ENCODE data around the gene CS. TPM values are rescaled to one million over a fixed set of nuclear protein-coding genes. Genes with fewer than 3 reads are reported as not detected.

CS gene
- total RNA-seq, 1 donor from 2014 or later, result 91.1 TPM

DNA sequence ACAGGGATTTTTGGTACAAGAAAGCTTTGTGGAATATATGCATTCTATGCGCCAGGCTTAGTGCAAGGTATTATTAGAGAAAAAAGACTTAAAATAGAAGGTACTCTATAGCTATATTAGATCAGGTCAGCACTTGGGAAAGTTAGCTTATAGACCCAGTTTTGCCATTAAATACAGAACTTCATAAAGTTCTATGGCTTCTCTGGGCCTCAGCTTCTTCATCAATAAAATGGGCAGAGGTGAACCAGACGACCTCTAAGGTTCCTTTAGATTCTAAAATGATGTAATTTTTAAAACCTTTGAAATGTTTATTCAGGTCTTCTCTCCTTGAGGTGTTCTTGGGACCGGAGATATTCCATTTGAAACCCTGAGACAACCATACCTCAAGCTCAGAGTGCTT lies 8.6 kb upstream of the CS start:
- peaks cover 14% of the 10 kb centered on the region for H3F3A ChIP-seq (ENCODE audit: low read depth)
- H3K36me3 ChIP-seq, result peaks cover 6% of the 10 kb centered on the region

DNA sequence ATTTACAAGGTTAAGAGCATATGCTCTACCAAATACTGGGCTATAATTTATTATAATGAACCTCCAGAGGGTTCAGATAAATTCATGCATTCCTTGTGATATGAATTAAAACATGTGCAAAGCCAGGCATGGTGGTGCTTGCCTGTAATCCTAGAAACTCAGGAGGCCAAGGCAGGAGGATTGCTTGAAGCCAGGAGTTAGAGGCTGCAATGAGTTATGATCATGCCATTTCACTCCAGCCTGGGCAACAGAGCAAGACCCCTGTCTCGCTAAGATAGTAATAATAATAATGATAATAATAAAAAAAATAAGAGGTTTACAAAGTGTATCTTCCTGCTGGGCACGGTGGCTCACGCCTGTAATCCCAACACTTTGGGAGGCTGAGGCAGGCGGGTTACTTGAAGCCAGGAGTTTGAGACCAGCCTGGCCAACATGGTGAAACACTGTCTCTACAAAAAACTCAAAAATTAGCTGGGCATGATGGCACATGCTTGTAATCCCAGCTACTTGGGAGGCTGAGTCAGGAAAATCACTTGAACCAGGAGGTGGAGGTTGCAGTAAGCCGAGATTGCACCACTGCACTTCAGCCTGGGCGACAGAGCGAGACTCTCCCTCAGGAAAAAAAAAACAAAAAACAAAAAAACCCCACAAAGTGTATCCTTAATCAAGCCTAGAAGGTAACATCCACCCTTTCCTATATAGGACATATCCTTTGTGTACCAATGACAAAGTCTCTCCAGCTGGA lies 7.3 kb upstream of the CS start:
- no peak for TF ChIP-seq EZH2 (IDR thresholded peaks at IDR 0.05)
- TF ChIP-seq, protein P1, sequence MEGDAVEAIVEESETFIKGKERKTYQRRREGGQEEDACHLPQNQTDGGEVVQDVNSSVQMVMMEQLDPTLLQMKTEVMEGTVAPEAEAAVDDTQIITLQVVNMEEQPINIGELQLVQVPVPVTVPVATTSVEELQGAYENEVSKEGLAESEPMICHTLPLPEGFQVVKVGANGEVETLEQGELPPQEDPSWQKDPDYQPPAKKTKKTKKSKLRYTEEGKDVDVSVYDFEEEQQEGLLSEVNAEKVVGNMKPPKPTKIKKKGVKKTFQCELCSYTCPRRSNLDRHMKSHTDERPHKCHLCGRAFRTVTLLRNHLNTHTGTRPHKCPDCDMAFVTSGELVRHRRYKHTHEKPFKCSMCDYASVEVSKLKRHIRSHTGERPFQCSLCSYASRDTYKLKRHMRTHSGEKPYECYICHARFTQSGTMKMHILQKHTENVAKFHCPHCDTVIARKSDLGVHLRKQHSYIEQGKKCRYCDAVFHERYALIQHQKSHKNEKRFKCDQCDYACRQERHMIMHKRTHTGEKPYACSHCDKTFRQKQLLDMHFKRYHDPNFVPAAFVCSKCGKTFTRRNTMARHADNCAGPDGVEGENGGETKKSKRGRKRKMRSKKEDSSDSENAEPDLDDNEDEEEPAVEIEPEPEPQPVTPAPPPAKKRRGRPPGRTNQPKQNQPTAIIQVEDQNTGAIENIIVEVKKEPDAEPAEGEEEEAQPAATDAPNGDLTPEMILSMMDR (IDR thresholded peaks at IDR 0.05), result no peak
- no peak for TF ChIP-seq EZH2phosphoT487 (IDR thresholded peaks at IDR 0.05)
- no peaks in the 10 kb centered on the region for H3K9me3 Mint-ChIP-seq
- H3K79me2 ChIP-seq (ENCODE audit: low read depth), result no peaks in the 10 kb centered on the region
- no peak for DNase-seq (ENCODE audit: low spot score)
- H3K27ac Mint-ChIP-seq, result no peak overlapping the region
- H3K4me1 Mint-ChIP-seq, result no peaks in the 10 kb centered on the region
- no peak overlapping the region for H3K4me3 ChIP-seq
- no peak overlapping the region for H2AFZ ChIP-seq (replicated peaks)
- H3K36me3 Mint-ChIP-seq, result peaks cover 12% of the 10 kb centered on the region
- no peaks in the 10 kb centered on the region for H3K27me3 ChIP-seq
- H3K27me3 Mint-ChIP-seq (ENCODE audit: insufficient read depth, low read depth), result no peaks in the 10 kb centered on the region
- H4K20me1 ChIP-seq (ENCODE audit: low read depth), result no peaks in the 10 kb centered on the region
- no peak overlapping the region for H3K4me2 ChIP-seq
- no peak overlapping the region for H3K27ac ChIP-seq
- H3K9ac ChIP-seq, result no peak overlapping the region
- H3K9me3 ChIP-seq (ENCODE audit: low read depth), result no peaks in the 10 kb centered on the region
- H3K4me1 ChIP-seq, result no peaks in the 10 kb centered on the region
- H3K36me3 ChIP-seq, result peaks cover 6% of the 10 kb centered on the region
- H3K4me3 Mint-ChIP-seq, result no peak overlapping the region
- H3F3A ChIP-seq (ENCODE audit: low read depth), result peaks cover 25% of the 10 kb centered on the region

More for the DNA sequence above, 8.6 kb upstream of the CS start:
- Histone ChIP-seq H3K4me2 (no peak overlapping the region), H4K20me1 (ENCODE audit: low read depth) (no peaks in the 10 kb centered on the region), H3K27ac (no peak overlapping the region), H3K9me3 (ENCODE audit: low read depth) (no peaks in the 10 kb centered on the region), H2AFZ (replicated peaks) (no peak overlapping the region), H3K4me3 (no peak overlapping the region), H3K79me2 (ENCODE audit: low read depth) (peaks cover 5% of the 10 kb centered on the region), H3K4me1 (no peaks in the 10 kb centered on the region), H3K27me3 (no peaks in the 10 kb centered on the region), H3K9ac (no peak overlapping the region)
- Mint-ChIP-seq H3K27ac (no peak overlapping the region), H3K27me3 (ENCODE audit: insufficient read depth, low read depth) (no peaks in the 10 kb centered on the region), H3K4me3 (no peak overlapping the region), H3K9me3 (no peaks in the 10 kb centered on the region), H3K36me3 (peaks cover 12% of the 10 kb centered on the region), H3K4me1 (no peaks in the 10 kb centered on the region)
- TF ChIP-seq EZH2phosphoT487 (IDR thresholded peaks at IDR 0.05) (no peak), EZH2 (IDR thresholded peaks at IDR 0.05) (no peak)
- TF ChIP-seq, protein P1 (IDR thresholded peaks at IDR 0.05), result no peak
- DNase-seq (ENCODE audit: low spot score), result no peak

DNA sequence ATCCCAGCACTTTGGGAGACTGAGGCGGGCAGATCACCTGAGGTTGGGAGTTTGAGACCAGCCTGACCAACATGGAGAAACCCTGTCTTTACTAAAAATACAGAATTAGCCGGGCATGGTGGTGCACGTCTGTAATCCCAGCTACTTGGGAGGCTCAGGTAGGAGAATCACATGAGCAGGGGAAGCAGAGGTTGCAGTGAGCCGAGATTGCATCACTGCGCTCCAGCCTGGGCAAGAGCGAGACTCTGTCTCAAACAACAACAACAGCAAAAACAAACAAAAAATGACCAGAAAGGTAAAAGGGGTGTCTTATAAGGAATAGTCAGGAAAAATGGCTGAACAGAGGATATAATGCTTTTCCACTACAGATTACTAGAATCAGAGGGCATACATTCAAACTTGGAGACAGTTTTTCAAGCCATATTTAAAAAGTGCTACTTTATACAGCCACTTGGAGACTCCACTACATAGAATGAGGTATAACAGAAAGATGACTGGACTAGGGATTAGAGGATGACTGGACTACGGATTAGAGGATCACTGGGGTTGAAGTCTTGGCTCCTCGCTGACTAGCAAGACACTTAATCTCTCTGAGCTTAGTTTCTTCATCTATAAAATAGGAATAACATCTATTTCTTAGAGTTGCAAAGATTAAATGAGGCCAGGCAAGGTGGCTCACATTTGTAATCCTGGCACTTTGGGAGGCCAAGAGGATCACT lies 4.9 kb upstream of the CS start:
- Histone ChIP-seq H3K9ac (no peak overlapping the region), H3K27ac (no peak overlapping the region), H3K4me1 (no peaks in the 10 kb centered on the region), H3K36me3 (peaks cover 6% of the 10 kb centered on the region), H3K4me3 (no peak overlapping the region), H3K79me2 (ENCODE audit: low read depth) (no peaks in the 10 kb centered on the region), H3K27me3 (no peaks in the 10 kb centered on the region), H4K20me1 (ENCODE audit: low read depth) (no peaks in the 10 kb centered on the region), H3K9me3 (ENCODE audit: low read depth) (no peaks in the 10 kb centered on the region), H3K4me2 (no peak overlapping the region), H3F3A (ENCODE audit: low read depth) (peaks cover 44% of the 10 kb centered on the region), H2AFZ (replicated peaks) (no peak overlapping the region)
- H3K9me3 Mint-ChIP-seq, result no peaks in the 10 kb centered on the region
- peaks cover 14% of the 10 kb centered on the region for H3K36me3 Mint-ChIP-seq
- no peak for DNase-seq (ENCODE audit: low spot score)
- peaks cover 3% of the 10 kb centered on the region for H3K27me3 Mint-ChIP-seq (ENCODE audit: insufficient read depth, low read depth)
- peaks cover 8% of the 10 kb centered on the region for H3K4me1 Mint-ChIP-seq
- H3K4me3 Mint-ChIP-seq, result no peak overlapping the region
- H3K27ac Mint-ChIP-seq, result no peak overlapping the region
- TF ChIP-seq, protein P1 (IDR thresholded peaks at IDR 0.05), result no peak
- TF ChIP-seq EZH2 (IDR thresholded peaks at IDR 0.05) (no peak), EZH2phosphoT487 (IDR thresholded peaks at IDR 0.05) (no peak)

Data from neural progenitor cell (in vitro differentiated cells).